ENCODE data around the gene UBALD2. TPM values are rescaled to one million over a fixed set of nuclear protein-coding genes. Genes with fewer than 3 reads are reported as not detected.
"Not testable (repeated sequence)": the region's sequence is repeated elsewhere in the genome, so short reads cannot be mapped to it uniquely, and the experiment has no call there.

UBALD2 gene
- total RNA-seq, 1 donor from 2014 or later = 217 TPM

GRCh38 chr17:76238847-76239537, 26.2 kb upstream of the UBALD2 start:
- Mint-ChIP-seq H3K4me3 (peak overlapping the region; percentile 90), H3K36me3 (ENCODE audit: low read depth) (peaks cover 10% of the 10 kb centered on the region), H3K27me3 (ENCODE audit: insufficient read depth) (no peaks in the 10 kb centered on the region), H3K27ac (peak overlapping the region; percentile 86), H3K9me3 (peaks cover 3% of the 10 kb centered on the region), H3K4me1 (ENCODE audit: low read depth) (peaks cover 64% of the 10 kb centered on the region)
- intact Hi-C loops (cut with micrococcal nuclease) = no loop called here
- no peak for DNase-seq (ENCODE audit: low spot score)

GRCh38 chr17:76239538-76240274, 25.4 kb upstream of the UBALD2 start:
- Mint-ChIP-seq H3K9me3 (peaks cover 3% of the 10 kb centered on the region), H3K27me3 (ENCODE audit: insufficient read depth) (no peaks in the 10 kb centered on the region), H3K36me3 (ENCODE audit: low read depth) (peaks cover 7% of the 10 kb centered on the region), H3K4me1 (ENCODE audit: low read depth) (peaks cover 64% of the 10 kb centered on the region), H3K27ac (peak overlapping the region; percentile 86), H3K4me3 (peak overlapping the region; percentile 90)
- intact Hi-C loops (cut with micrococcal nuclease) = loop anchor here (2.0 kb wide), 2 partner anchors 33 to 47 kb away; no protein-coding TSS in a partner anchor
- no peak for DNase-seq (ENCODE audit: low spot score)

GRCh38 chr17:76240461-76241203, 24.5 kb upstream of the UBALD2 start, which contains the start of gene RNF157:
RNF157 (minus strand) TSS chr17:76240493; CDS start chr17:76240240, 253 bp downstream.
- Mint-ChIP-seq H3K36me3 (ENCODE audit: low read depth) (peaks cover 7% of the 10 kb centered on the region), H3K27me3 (ENCODE audit: insufficient read depth) (no peaks in the 10 kb centered on the region), H3K4me3 (peak within 1 kb of the TSS; percentile 90), H3K9me3 (peaks cover 3% of the 10 kb centered on the region), H3K4me1 (ENCODE audit: low read depth) (peaks cover 69% of the 10 kb centered on the region), H3K27ac (peak within 1 kb of the TSS; percentile 90)
- DNase-seq (ENCODE audit: low spot score) = peak; percentile 75
- intact Hi-C loops (cut with micrococcal nuclease) = loop anchor here (1.0 to 2.0 kb wide), 3 partner anchors 23 to 48 kb away; no protein-coding TSS in a partner anchor

- Mint-ChIP-seq H3K4me1 (ENCODE audit: low read depth) (peaks cover 74% of the 10 kb centered on the region), H3K9me3 (peaks cover 3% of the 10 kb centered on the region), H3K4me3 (peak overlapping the region; percentile 88), H3K36me3 (ENCODE audit: low read depth) (peaks cover 7% of the 10 kb centered on the region), H3K27me3 (ENCODE audit: insufficient read depth) (no peaks in the 10 kb centered on the region), H3K27ac (peak overlapping the region; percentile 90)
- DNase-seq (ENCODE audit: low spot score) = no peak
- intact Hi-C loops (cut with micrococcal nuclease) = loop anchor here (1.0 to 2.0 kb wide), 3 partner anchors 22 to 48 kb away; no protein-coding TSS in a partner anchor
Observed at GRCh38 chr17:76241204-76241538, 24.0 kb upstream of the UBALD2 start.

GRCh38 chr17:76241691-76242255, 23.4 kb upstream of the UBALD2 start:
- Mint-ChIP-seq H3K36me3 (ENCODE audit: low read depth) (peaks cover 5% of the 10 kb centered on the region), H3K9me3 (peaks cover under 1% of the 10 kb centered on the region), H3K27me3 (ENCODE audit: insufficient read depth) (no peaks in the 10 kb centered on the region), H3K4me1 (ENCODE audit: low read depth) (peaks cover 76% of the 10 kb centered on the region), H3K4me3 (peak overlapping the region; percentile 88), H3K27ac (peak overlapping the region; percentile 90)
- intact Hi-C loops (cut with micrococcal nuclease) = loop anchor here (1.0 to 2.0 kb wide), 3 partner anchors 22 to 49 kb away; no protein-coding TSS in a partner anchor
- DNase-seq (ENCODE audit: low spot score) = no peak

- peak overlapping the region; percentile 57 for H3K4me3 Mint-ChIP-seq
- no peak for DNase-seq (ENCODE audit: low spot score)
- no peaks in the 10 kb centered on the region for H3K27me3 Mint-ChIP-seq (ENCODE audit: insufficient read depth)
Observed at GRCh38 chr17:76243826-76244679, 21.1 kb upstream of the UBALD2 start.

GRCh38 chr17:76244721-76245120, 20.4 kb upstream of the UBALD2 start:
- H3K9me3 Mint-ChIP-seq; intact Hi-C loops (cut with micrococcal nuclease): not testable (repeated sequence)

More at GRCh38 chr17:76243826-76244679, 21.1 kb upstream of the UBALD2 start:
- H3K27ac Mint-ChIP-seq = peak overlapping the region; percentile 48
- no peaks in the 10 kb centered on the region for H3K9me3 Mint-ChIP-seq
- H3K4me1 Mint-ChIP-seq (ENCODE audit: low read depth) = peaks cover 68% of the 10 kb centered on the region
- no peaks in the 10 kb centered on the region for H3K36me3 Mint-ChIP-seq (ENCODE audit: low read depth)
- intact Hi-C loops (cut with micrococcal nuclease) = no loop called here

GRCh38 chr17:76246080-76247066, 18.8 kb upstream of the UBALD2 start:
- no peaks in the 10 kb centered on the region for H3K36me3 Mint-ChIP-seq (ENCODE audit: low read depth)
- no peaks in the 10 kb centered on the region for H3K9me3 Mint-ChIP-seq
- H3K4me1 Mint-ChIP-seq (ENCODE audit: low read depth) = peaks cover 65% of the 10 kb centered on the region
- peak overlapping the region; percentile 92 for H3K27ac Mint-ChIP-seq
- no peaks in the 10 kb centered on the region for H3K27me3 Mint-ChIP-seq (ENCODE audit: insufficient read depth)
- peak overlapping the region; percentile 67 for H3K4me3 Mint-ChIP-seq
- DNase-seq (ENCODE audit: low spot score) = peak; percentile 80
- intact Hi-C loops (cut with micrococcal nuclease) = no loop called here

More at GRCh38 chr17:76244721-76245120, 20.4 kb upstream of the UBALD2 start:
- Mint-ChIP-seq H3K27ac (peak overlapping the region; percentile 49), H3K4me1 (ENCODE audit: low read depth) (peaks cover 65% of the 10 kb centered on the region)
- H3K4me3 Mint-ChIP-seq; H3K36me3 Mint-ChIP-seq (ENCODE audit: low read depth); H3K27me3 Mint-ChIP-seq (ENCODE audit: insufficient read depth); DNase-seq (ENCODE audit: low spot score): not testable (repeated sequence)

- Mint-ChIP-seq H3K27me3 (ENCODE audit: insufficient read depth) (no peaks in the 10 kb centered on the region), H3K27ac (peak overlapping the region; percentile 62), H3K9me3 (no peaks in the 10 kb centered on the region), H3K4me1 (ENCODE audit: low read depth) (peaks cover 69% of the 10 kb centered on the region), H3K4me3 (no peak overlapping the region), H3K36me3 (ENCODE audit: low read depth) (no peaks in the 10 kb centered on the region)
- DNase-seq (ENCODE audit: low spot score) = no peak
- intact Hi-C loops (cut with micrococcal nuclease) = no loop called here
Observed at GRCh38 chr17:76247304-76247703, 17.8 kb upstream of the UBALD2 start.

GRCh38 chr17:76248013-76248782, 16.9 kb upstream of the UBALD2 start:
- Mint-ChIP-seq H3K9me3 (no peaks in the 10 kb centered on the region), H3K36me3 (ENCODE audit: low read depth) (no peaks in the 10 kb centered on the region), H3K4me1 (ENCODE audit: low read depth) (peaks cover 69% of the 10 kb centered on the region), H3K27me3 (ENCODE audit: insufficient read depth) (no peaks in the 10 kb centered on the region), H3K27ac (peak overlapping the region; percentile 62), H3K4me3 (peak overlapping the region; percentile 61)
- no peak for DNase-seq (ENCODE audit: low spot score)
- intact Hi-C loops (cut with micrococcal nuclease) = no loop called here

Measured in activated T-helper 1 cell treated with anti-CD3 and anti-CD28 coated beads, Interleukin-12 subunit alpha, Interleukin-12 subunit beta, Interleukin-2, Interleukin-4 antibody, amounts not matched to agents 30 ng/mL and 10 ng/mL and 1 ng/mL, durations not matched to agents 14 hours and 24 hours and 36 hours (primary cell).